SW480 (cell line): ENCODE data around the gene HTR1D.

ENCODE experiments used
- DNase-seq: peaks from one replicate; pipeline ENCODE4 v3.0.0-alpha.2; 2016; ENCODE audit warnings: low spot score

Gene HTR1D

DNA sequence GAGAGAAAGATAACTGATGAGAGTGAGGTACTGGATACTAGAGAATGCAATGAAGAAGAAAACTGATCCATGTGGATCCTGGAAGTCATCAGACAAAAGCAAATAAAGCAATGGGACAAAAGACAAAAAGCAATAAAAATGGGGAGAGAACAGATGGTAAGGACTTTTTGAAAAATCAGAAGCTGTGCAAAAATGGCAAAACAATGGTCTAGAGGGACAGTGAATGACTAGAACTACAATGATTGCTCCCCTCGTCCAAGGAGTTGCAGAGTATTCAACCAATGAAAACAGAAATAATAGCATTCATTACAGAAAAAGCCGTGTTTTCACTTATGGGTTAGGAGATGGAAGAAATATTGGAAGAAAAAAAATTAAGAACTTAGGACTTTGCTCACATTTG lies 67.2 kb downstream of the HTR1D start:
- no peak for DNase-seq

- DNase-seq: no peak
Observed at GRCh38 chr1:23149114-23149513, 68.2 kb downstream of the HTR1D start.

- DNase-seq: no peak
Observed at GRCh38 chr1:23148084-23148483, 69.2 kb downstream of the HTR1D start.
